Stimulated activated CD8-positive, alpha-beta memory T cell treated with anti-CD3 and anti-CD28 coated beads, Interleukin-7, amount 100 ng/mL, for 4 hours (primary cell): ENCODE measurements around the gene TIAL1.
A peak's percentile ranks its signal among the peaks of the same experiment; 100 is the strongest.
"Not testable (repeated sequence)": the region's sequence is repeated elsewhere in the genome, so short reads cannot be mapped to it uniquely, and the experiment has no call there.

Experiments
- DNase-seq, 2 donors: peaks; one replicate each; pipeline ENCODE4 v3.0.0-alpha.2; 2020; ENCODE audit warnings: low read depth in 2 of 2

TIAL1 gene, protein sequence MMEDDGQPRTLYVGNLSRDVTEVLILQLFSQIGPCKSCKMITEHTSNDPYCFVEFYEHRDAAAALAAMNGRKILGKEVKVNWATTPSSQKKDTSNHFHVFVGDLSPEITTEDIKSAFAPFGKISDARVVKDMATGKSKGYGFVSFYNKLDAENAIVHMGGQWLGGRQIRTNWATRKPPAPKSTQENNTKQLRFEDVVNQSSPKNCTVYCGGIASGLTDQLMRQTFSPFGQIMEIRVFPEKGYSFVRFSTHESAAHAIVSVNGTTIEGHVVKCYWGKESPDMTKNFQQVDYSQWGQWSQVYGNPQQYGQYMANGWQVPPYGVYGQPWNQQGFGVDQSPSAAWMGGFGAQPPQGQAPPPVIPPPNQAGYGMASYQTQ

GRCh38 chr10:119596537-119597404 lies at the start of gene TIAL1:
Gene TIAL1, minus strand, starts transcription at chr10:119596964. Its CDS starts 499 bp downstream, at chr10:119596465.
- peak; percentile 89 to 90 for DNase-seq

- DNase-seq, result no peak
These were observed 48.2 kb upstream of the TIAL1 start for GRCh38 chr10:119644994-119645393.

- DNase-seq, result no peak
These were observed 47.5 kb upstream of the TIAL1 start for GRCh38 chr10:119644205-119644814.

DNA sequence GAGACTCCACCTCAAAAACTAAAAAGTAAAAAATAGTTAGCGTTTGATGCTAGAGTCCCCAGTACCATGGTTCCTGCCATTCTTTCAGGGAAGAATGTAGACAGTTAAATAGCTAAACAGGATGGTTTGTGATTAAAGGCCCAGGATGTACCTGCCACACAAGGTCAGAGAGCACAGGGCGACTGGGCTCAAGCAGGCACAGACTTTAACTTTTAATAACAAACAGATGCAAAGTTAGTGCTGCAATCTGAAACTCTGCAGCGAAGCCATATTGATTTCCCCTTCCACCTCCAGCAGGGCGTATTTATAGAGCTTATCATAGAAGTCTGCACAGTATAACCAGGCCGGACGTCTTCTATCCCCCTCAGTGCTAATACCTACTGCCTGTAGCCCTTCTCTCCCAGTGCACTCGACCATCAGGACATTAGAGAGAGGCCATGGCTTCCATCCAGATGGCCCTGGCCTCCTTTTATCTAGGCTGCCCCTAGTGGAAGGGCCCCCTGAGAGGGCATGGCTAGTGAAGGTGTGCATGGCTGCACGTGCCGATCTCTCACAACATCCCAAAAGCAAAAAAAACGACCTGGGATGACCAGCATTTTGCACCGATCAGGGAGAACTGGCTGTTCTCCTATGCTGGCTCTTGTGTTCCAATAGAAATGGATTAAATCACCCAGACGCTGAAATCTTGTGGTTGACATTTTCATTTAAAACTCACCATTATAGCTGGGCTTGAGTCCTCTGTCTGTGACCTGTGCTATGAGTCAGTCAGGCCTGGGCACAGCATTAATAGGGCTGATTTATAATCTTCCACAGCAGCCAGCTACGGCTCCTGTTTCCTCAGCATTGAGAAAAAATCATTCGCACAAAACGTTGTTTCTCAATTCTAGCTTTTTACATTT lies 46.8 kb upstream of the TIAL1 start:
- DNase-seq, result no peak

- DNase-seq, result no peak
These were observed 45.9 kb upstream of the TIAL1 start for GRCh38 chr10:119642556-119643111.

- DNase-seq, result no peak
These were observed 44.2 kb upstream of the TIAL1 start for GRCh38 chr10:119640875-119641526.

- DNase-seq, result no peak
These were observed 43.6 kb upstream of the TIAL1 start for GRCh38 chr10:119640384-119640783.

GRCh38 chr10:119638982-119639381 lies 42.2 kb upstream of the TIAL1 start:
- DNase-seq, result no peak

- no peak for DNase-seq
These were observed 40.9 kb upstream of the TIAL1 start for GRCh38 chr10:119637631-119638030.

- DNase-seq, result no peak
These were observed 37.4 kb upstream of the TIAL1 start for GRCh38 chr10:119634219-119634544.

DNA sequence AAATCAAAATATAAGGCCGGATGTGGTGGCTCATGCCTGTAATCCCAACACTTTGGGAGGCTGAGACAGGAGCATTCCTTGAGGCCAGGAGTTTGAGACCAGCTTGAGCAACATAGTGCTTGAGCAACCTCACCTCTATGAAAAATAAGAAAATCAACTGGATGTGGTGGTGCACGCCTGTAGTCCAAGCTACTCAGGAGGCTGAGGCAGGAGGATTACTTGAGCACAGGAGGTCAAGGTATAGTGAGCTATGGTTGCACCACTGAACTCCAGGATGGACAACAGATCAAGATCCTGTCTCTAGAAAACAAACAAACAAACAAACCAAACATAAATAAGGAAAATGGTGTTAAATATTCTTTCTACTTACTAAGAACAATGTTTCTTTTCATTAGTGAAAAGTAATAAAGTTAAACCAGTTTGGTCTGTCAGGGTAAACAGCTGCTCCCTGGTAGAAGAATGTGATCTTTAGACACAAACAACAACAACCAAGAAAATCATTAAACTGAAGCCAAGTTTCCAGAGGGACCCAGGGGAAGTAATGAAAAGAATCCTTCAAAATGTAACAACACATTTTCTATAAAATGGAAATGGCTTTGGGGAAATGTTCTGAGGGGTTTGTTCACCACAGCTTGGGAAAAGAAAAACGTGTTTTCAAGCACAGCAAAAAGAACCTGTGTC lies 36.9 kb upstream of the TIAL1 start:
- DNase-seq, result no peak

- no peak for DNase-seq
These were observed 33.5 kb upstream of the TIAL1 start for GRCh38 chr10:119630300-119630699.

GRCh38 chr10:119625570-119626280 lies 29.0 kb upstream of the TIAL1 start:
- no peak for DNase-seq

GRCh38 chr10:119621078-119621384 lies 24.3 kb upstream of the TIAL1 start:
- DNase-seq, result no peak

GRCh38 chr10:119620241-119621077 lies 23.7 kb upstream of the TIAL1 start:
- no peak for DNase-seq

- not testable (repeated sequence) for DNase-seq
These were observed 23.0 kb upstream of the TIAL1 start for GRCh38 chr10:119619811-119620210.

- DNase-seq, result no peak
These were observed 22.5 kb upstream of the TIAL1 start for GRCh38 chr10:119619215-119619614.

GRCh38 chr10:119616882-119617570 lies 20.3 kb upstream of the TIAL1 start:
- no peak for DNase-seq
